Measurements from ENCODE around the gene SMCO2.

GRCh38 chr12:27398466-27398865, 48.1 kb upstream of the SMCO2 start:
- TF ChIP-seq POLR2AphosphoS5 (IDR thresholded peaks at IDR 0.05; ENCODE audit: borderline replicate concordance, low read depth, low read length), result no peak
- TF ChIP-seq EZH2 (IDR thresholded peaks at IDR 0.05), result no peak

All from SK-N-MC (cell line).